ENCODE results near the gene TUBAL3. TPM values are rescaled to one million over a fixed set of nuclear protein-coding genes. Genes with fewer than 3 reads are reported as not detected.

TUBAL3 gene
- total RNA-seq, 2 experiments from 2014 or later = not detected

GRCh38 chr10:5442065-5442989, 37.7 kb upstream of the TUBAL3 start:
- Mint-ChIP-seq H3K36me3 (peaks cover 9% of the 10 kb centered on the region), H3K27me3 (no peaks in the 10 kb centered on the region), H3K4me1 (peaks cover 25% of the 10 kb centered on the region), H3K4me3 (no peak overlapping the region), H3K27ac (no peak overlapping the region), H3K9me3 (no peaks in the 10 kb centered on the region)
- ATAC-seq (ENCODE audit: low read depth) (no peak), DNase-seq (no peak)
- POLR2A ChIA-PET = interaction anchor here (0.6 to 1.2 kb wide), 2 partner anchors 181 to 428 kb away, joined by 3 to 5 read pairs; no protein-coding TSS in a partner anchor

- POLR2A ChIA-PET = no interaction called here
- H3K27ac Mint-ChIP-seq = no peak overlapping the region
- no peaks in the 10 kb centered on the region for H3K9me3 Mint-ChIP-seq
- H3K4me3 Mint-ChIP-seq = no peak overlapping the region
- no peaks in the 10 kb centered on the region for H3K27me3 Mint-ChIP-seq
- no peak for DNase-seq
- H3K4me1 Mint-ChIP-seq = peaks cover 14% of the 10 kb centered on the region
- peaks cover 9% of the 10 kb centered on the region for H3K36me3 Mint-ChIP-seq
- ATAC-seq (ENCODE audit: low read depth) = no peak
Measured at GRCh38 chr10:5441106-5441505, 36.5 kb upstream of the TUBAL3 start.

GRCh38 chr10:5440206-5440605, 35.6 kb upstream of the TUBAL3 start:
- ATAC-seq (ENCODE audit: low read depth) = no peak
- no peaks in the 10 kb centered on the region for H3K27me3 Mint-ChIP-seq
- POLR2A ChIA-PET = no interaction called here
- peaks cover 11% of the 10 kb centered on the region for H3K36me3 Mint-ChIP-seq
- H3K9me3 Mint-ChIP-seq = no peaks in the 10 kb centered on the region
- H3K27ac Mint-ChIP-seq = no peak overlapping the region
- H3K4me3 Mint-ChIP-seq = no peak overlapping the region
- peaks cover 14% of the 10 kb centered on the region for H3K4me1 Mint-ChIP-seq
- DNase-seq = no peak

GRCh38 chr10:5435328-5435727, 30.7 kb upstream of the TUBAL3 start:
- Mint-ChIP-seq H3K27ac (no peak overlapping the region), H3K27me3 (no peaks in the 10 kb centered on the region), H3K9me3 (peaks cover 2% of the 10 kb centered on the region), H3K4me3 (no peak overlapping the region), H3K4me1 (peaks cover 8% of the 10 kb centered on the region), H3K36me3 (peaks cover 18% of the 10 kb centered on the region)
- DNase-seq = no peak
- POLR2A ChIA-PET = no interaction called here
- no peak for ATAC-seq (ENCODE audit: low read depth)

GRCh38 chr10:5434017-5434753, 29.6 kb upstream of the TUBAL3 start:
- DNase-seq (no peak), ATAC-seq (ENCODE audit: low read depth) (peak; percentile 58)
- H3K4me3 Mint-ChIP-seq = peak overlapping the region; percentile 15
- POLR2A ChIA-PET = interaction anchor here (0.7 kb wide), 1 partner anchor 377 kb away, joined by 3 read pairs; no protein-coding TSS in a partner anchor
- H3K27me3 Mint-ChIP-seq = no peaks in the 10 kb centered on the region
- peaks cover 2% of the 10 kb centered on the region for H3K9me3 Mint-ChIP-seq
- H3K36me3 Mint-ChIP-seq = peaks cover 21% of the 10 kb centered on the region
- H3K27ac Mint-ChIP-seq = peak overlapping the region; percentile 35
- peaks cover 8% of the 10 kb centered on the region for H3K4me1 Mint-ChIP-seq

DNA sequence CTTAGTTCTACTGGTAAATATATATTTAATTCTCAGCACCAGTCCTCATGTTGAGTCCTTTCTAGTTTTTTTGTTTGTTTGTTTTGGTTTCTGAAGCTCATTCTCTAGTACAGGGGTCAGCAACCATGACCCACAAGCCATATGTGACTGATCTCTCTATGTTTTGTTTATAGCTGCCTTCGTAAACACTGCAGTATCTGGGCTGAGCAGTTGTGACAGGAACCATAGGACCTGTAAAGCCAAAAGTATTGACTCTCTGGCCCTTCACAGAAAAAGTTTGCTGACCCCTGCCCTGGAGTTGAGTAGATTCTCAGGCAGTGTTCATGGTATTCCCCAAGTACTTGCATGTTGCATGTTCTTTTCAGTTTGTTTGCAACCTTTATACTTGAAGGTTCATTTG, 28.6 kb upstream of the TUBAL3 start:
- H3K4me1 Mint-ChIP-seq = peaks cover 8% of the 10 kb centered on the region
- DNase-seq = no peak
- POLR2A ChIA-PET = no interaction called here
- no peak overlapping the region for H3K4me3 Mint-ChIP-seq
- H3K27me3 Mint-ChIP-seq = no peaks in the 10 kb centered on the region
- no peak overlapping the region for H3K27ac Mint-ChIP-seq
- H3K36me3 Mint-ChIP-seq = peaks cover 21% of the 10 kb centered on the region
- peaks cover 2% of the 10 kb centered on the region for H3K9me3 Mint-ChIP-seq
- no peak for ATAC-seq (ENCODE audit: low read depth)

DNA sequence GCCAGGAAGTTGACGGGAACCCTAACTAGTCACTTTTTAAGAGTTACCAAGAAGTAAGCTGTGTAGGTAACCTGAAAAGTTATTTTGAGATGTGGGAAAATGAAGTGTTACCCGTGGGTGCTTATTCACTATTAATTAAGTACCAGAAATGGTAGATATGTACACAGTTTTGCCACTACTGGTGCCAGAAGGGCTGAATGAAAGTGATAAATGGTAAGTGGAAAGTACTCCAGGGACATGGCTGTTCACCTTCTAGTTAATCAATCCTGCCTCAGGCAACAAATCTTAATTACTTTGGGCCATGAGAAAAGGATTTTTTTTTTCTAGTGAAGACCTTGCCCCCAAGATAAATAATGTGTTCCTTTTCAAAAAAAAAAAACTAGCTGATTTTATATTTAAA, 23.5 kb upstream of the TUBAL3 start:
- peaks cover 2% of the 10 kb centered on the region for H3K9me3 Mint-ChIP-seq
- H3K27me3 Mint-ChIP-seq = no peaks in the 10 kb centered on the region
- H3K4me1 Mint-ChIP-seq = peaks cover 1% of the 10 kb centered on the region
- no peak for ATAC-seq (ENCODE audit: low read depth)
- no peak overlapping the region for H3K27ac Mint-ChIP-seq
- no peak overlapping the region for H3K4me3 Mint-ChIP-seq
- H3K36me3 Mint-ChIP-seq = peaks cover 24% of the 10 kb centered on the region
- POLR2A ChIA-PET = interaction anchor here (0.6 kb wide), 1 partner anchor 171 kb away, joined by 3 read pairs; no protein-coding TSS in a partner anchor
- no peak for DNase-seq

- Mint-ChIP-seq H3K27me3 (no peaks in the 10 kb centered on the region), H3K4me1 (peaks cover 1% of the 10 kb centered on the region), H3K9me3 (peaks cover 3% of the 10 kb centered on the region), H3K27ac (no peak overlapping the region), H3K4me3 (no peak overlapping the region), H3K36me3 (peaks cover 28% of the 10 kb centered on the region)
- POLR2A ChIA-PET = no interaction called here
- DNase-seq (no peak), ATAC-seq (ENCODE audit: low read depth) (no peak)
Measured at GRCh38 chr10:5424751-5425150, 20.1 kb upstream of the TUBAL3 start.

DNA sequence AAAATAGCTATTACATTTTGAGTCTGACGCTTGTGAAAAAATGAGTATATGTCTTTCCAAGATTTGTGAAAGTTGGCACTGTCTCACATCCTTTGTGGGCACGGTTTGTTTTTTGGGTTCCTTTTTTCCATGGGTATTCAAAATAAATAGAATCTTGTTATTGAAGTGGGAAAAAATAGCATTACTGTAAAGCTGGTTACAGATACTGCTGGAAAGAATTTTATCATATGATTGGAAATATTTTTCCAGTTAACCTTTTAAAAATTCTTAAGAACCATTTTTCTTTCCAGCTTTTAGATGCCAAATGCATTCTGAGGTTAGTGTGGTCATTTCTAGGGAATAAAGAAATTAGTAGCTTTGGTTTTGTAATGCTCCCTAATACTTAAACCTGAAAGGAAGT, 19.1 kb upstream of the TUBAL3 start:
- Mint-ChIP-seq H3K4me3 (no peak overlapping the region), H3K4me1 (peaks cover 3% of the 10 kb centered on the region), H3K27ac (no peak overlapping the region), H3K27me3 (no peaks in the 10 kb centered on the region), H3K9me3 (peaks cover 11% of the 10 kb centered on the region), H3K36me3 (peaks cover 33% of the 10 kb centered on the region)
- POLR2A ChIA-PET = no interaction called here
- DNase-seq = no peak
- ATAC-seq (ENCODE audit: low read depth) = no peak

- no peak for ATAC-seq (ENCODE audit: low read depth)
- Mint-ChIP-seq H3K27me3 (no peaks in the 10 kb centered on the region), H3K9me3 (peaks cover 17% of the 10 kb centered on the region), H3K4me1 (peaks cover 3% of the 10 kb centered on the region), H3K27ac (no peak overlapping the region), H3K36me3 (peaks cover 51% of the 10 kb centered on the region), H3K4me3 (no peak overlapping the region)
- no peak for DNase-seq
- POLR2A ChIA-PET = no interaction called here
Measured at GRCh38 chr10:5419466-5420094, 15.0 kb upstream of the TUBAL3 start.

- Mint-ChIP-seq H3K27me3 (no peaks in the 10 kb centered on the region), H3K4me1 (peaks cover 3% of the 10 kb centered on the region), H3K36me3 (peaks cover 51% of the 10 kb centered on the region), H3K4me3 (no peak overlapping the region), H3K9me3 (peaks cover 17% of the 10 kb centered on the region), H3K27ac (no peak overlapping the region)
- DNase-seq (no peak), ATAC-seq (ENCODE audit: low read depth) (no peak)
- POLR2A ChIA-PET = no interaction called here
Measured at GRCh38 chr10:5418584-5418983, 14.0 kb upstream of the TUBAL3 start.

- Mint-ChIP-seq H3K27ac (no peak overlapping the region), H3K9me3 (peaks cover 17% of the 10 kb centered on the region), H3K27me3 (no peaks in the 10 kb centered on the region), H3K36me3 (peaks cover 45% of the 10 kb centered on the region), H3K4me3 (no peak overlapping the region), H3K4me1 (peaks cover 3% of the 10 kb centered on the region)
- no peak for DNase-seq
- POLR2A ChIA-PET = no interaction called here
- no peak for ATAC-seq (ENCODE audit: low read depth)
Measured at GRCh38 chr10:5416981-5417380, 12.4 kb upstream of the TUBAL3 start.

All from activated naive CD8-positive, alpha-beta T cell treated with anti-CD3 and anti-CD28 coated beads, Interleukin-2, amount 10 ng/mL, durations not matched to agents 7 days and 5 days (primary cell).